DND-41 (cell line): ENCODE data around the gene THSD7A.

Experiments
- ATAC-seq: fragments of 200-7000 bp; cut with Tn5 transposase; 3 replicates; pipeline ENCODE4 v1.9.1; 2021; ENCODE audit warnings: low read depth; ENCODE audit not compliant: insufficient read depth
- DNase-seq: peaks from one replicate; pipeline ENCODE4 v3.0.0-alpha.2; 2020
- H2AFZ ChIP-seq: 2 replicates; pipeline ENCODE4 v1.6.0; 2012; ENCODE audit warnings: low read depth, low read length
- H3K27ac ChIP-seq: 2 replicates; pipeline ENCODE4 v1.5.1; 2012; ENCODE audit warnings: low read length, inconsistent platforms
- H3K27me3 ChIP-seq: fragments of 200-600 bp; sonication (generic); 2 replicates; pipeline ENCODE4 v1.6.0; 2012; ENCODE audit warnings: low read length, mild to moderate bottlenecking, inconsistent platforms; ENCODE audit not compliant: insufficient read depth, poor library complexity
- H3K36me3 ChIP-seq: 2 replicates; pipeline ENCODE4 v1.5.1; 2012; ENCODE audit warnings: low read length, inconsistent platforms; ENCODE audit not compliant: insufficient read depth
- H3K4me1 ChIP-seq: 2 replicates; pipeline ENCODE4 v1.5.1; 2012; ENCODE audit warnings: mild to moderate bottlenecking, low read length; ENCODE audit not compliant: insufficient read depth
- H3K4me2 ChIP-seq: 2 replicates; pipeline ENCODE4 v1.6.0; 2012; ENCODE audit warnings: mild to moderate bottlenecking, moderate library complexity, low read length, inconsistent platforms; ENCODE audit not compliant: insufficient read depth
- H3K4me3 ChIP-seq, 2 experiments: fragments of 200-600 bp in 1 of 2; shearing (Covaris generic) in 1 of 2; 2 replicates each; pipeline ENCODE4 v1.5.1; 2012 to 2016; ENCODE audit warnings: inconsistent platforms in 2 of 2, low read length in 2 of 2, mild to moderate bottlenecking in 2 of 2, low read depth in 1 of 2, moderate library complexity in 1 of 2
- H3K79me2 ChIP-seq: 2 replicates; pipeline ENCODE4 v1.6.0; 2012; ENCODE audit warnings: low read length, inconsistent platforms; ENCODE audit not compliant: insufficient read depth
- H3K9ac ChIP-seq: 2 replicates; pipeline ENCODE4 v1.6.0; 2012; ENCODE audit warnings: low read depth, mild to moderate bottlenecking, inconsistent platforms, low read length, moderate library complexity
- H3K9me3 ChIP-seq: 2 replicates; pipeline ENCODE4 v1.5.1; 2012; ENCODE audit warnings: low read length, moderate library complexity, mild to moderate bottlenecking, inconsistent platforms; ENCODE audit not compliant: insufficient read depth, severe bottlenecking
- H4K20me1 ChIP-seq: 2 replicates; pipeline ENCODE4 v1.6.0; 2012; ENCODE audit warnings: low read length; ENCODE audit not compliant: insufficient read depth
- CTCF ChIP-seq: IDR thresholded peaks from 2 replicates; pipeline ENCODE4 v1.5.1; 2012; ENCODE audit warnings: borderline replicate concordance, low read length, moderate library complexity, mild to moderate bottlenecking; ENCODE audit not compliant: poor library complexity, severe bottlenecking; ENCODE audit errors: extremely low read depth
- EZH2 ChIP-seq: IDR thresholded peaks from 3 replicates; pipeline ENCODE4 v1.6.1; 2012; ENCODE audit warnings: borderline replicate concordance, low read depth, mild to moderate bottlenecking, moderate library complexity, low read length, inconsistent platforms; ENCODE audit not compliant: severe bottlenecking

THSD7A gene

GRCh38 chr7:11831736-11832495 lies at the start of gene THSD7A:
Gene THSD7A, minus strand, starts transcription at chr7:11832198. Its CDS starts 252 bp downstream, at chr7:11831946.
- DNase-seq = no peak
- TF ChIP-seq CTCF (no peak), EZH2 (no peak)
- no peak within 1 kb of the TSS for H3K4me3 ChIP-seq
- ATAC-seq = no peak
- no peak within 1 kb of the TSS for H2AFZ ChIP-seq
- no peak within 1 kb of the TSS for H3K9ac ChIP-seq
- H3K4me2 ChIP-seq = no peak within 1 kb of the TSS
- H3K27ac ChIP-seq = no peak within 1 kb of the TSS
- H3K36me3 ChIP-seq = no peaks in the 10 kb centered on the region
- H4K20me1 ChIP-seq = no peaks in the 10 kb centered on the region
- H3K4me1 ChIP-seq = peaks cover 9% of the 10 kb centered on the region; the same call in 1 of the 2 replicates
- no peaks in the 10 kb centered on the region for H3K9me3 ChIP-seq
- H3K27me3 ChIP-seq = no peaks in the 10 kb centered on the region
- H3K79me2 ChIP-seq = no peaks in the 10 kb centered on the region

- H3K9ac ChIP-seq = no peak overlapping the region
- no peak for TF ChIP-seq CTCF
- no peaks in the 10 kb centered on the region for H3K4me1 ChIP-seq
- no peaks in the 10 kb centered on the region for H3K9me3 ChIP-seq
- H3K36me3 ChIP-seq = no peaks in the 10 kb centered on the region
- ATAC-seq = no peak
- no peak overlapping the region for H3K27ac ChIP-seq
- H3K4me3 ChIP-seq = no peak overlapping the region
- no peak overlapping the region for H2AFZ ChIP-seq
- H3K79me2 ChIP-seq = no peaks in the 10 kb centered on the region
- H3K27me3 ChIP-seq = no peaks in the 10 kb centered on the region
- H3K4me2 ChIP-seq = no peak overlapping the region
- H4K20me1 ChIP-seq = no peaks in the 10 kb centered on the region
- no peak for DNase-seq
Measured at GRCh38 chr7:11881680-11882079, 49.7 kb upstream of the THSD7A start.

GRCh38 chr7:11875635-11876034 lies 43.6 kb upstream of the THSD7A start:
- DNase-seq = no peak
- H4K20me1 ChIP-seq = no peaks in the 10 kb centered on the region
- no peak overlapping the region for H3K9ac ChIP-seq
- no peak overlapping the region for H3K4me3 ChIP-seq
- no peak overlapping the region for H3K27ac ChIP-seq
- H3K4me1 ChIP-seq = no peaks in the 10 kb centered on the region
- TF ChIP-seq CTCF (no peak), EZH2 (no peak)
- no peaks in the 10 kb centered on the region for H3K79me2 ChIP-seq
- no peaks in the 10 kb centered on the region for H3K36me3 ChIP-seq
- H3K27me3 ChIP-seq = no peaks in the 10 kb centered on the region
- H2AFZ ChIP-seq = no peak overlapping the region
- H3K4me2 ChIP-seq = no peak overlapping the region
- no peaks in the 10 kb centered on the region for H3K9me3 ChIP-seq
- ATAC-seq = no peak

- no peaks in the 10 kb centered on the region for H3K36me3 ChIP-seq
Measured at GRCh38 chr7:11865671-11866070, 33.7 kb upstream of the THSD7A start.

More at GRCh38 chr7:11865671-11866070, 33.7 kb upstream of the THSD7A start:
- H3K4me2 ChIP-seq = no peak overlapping the region
- H3K79me2 ChIP-seq = no peaks in the 10 kb centered on the region
- no peak overlapping the region for H3K4me3 ChIP-seq
- no peak overlapping the region for H3K9ac ChIP-seq
- ATAC-seq (no peak), DNase-seq (no peak)
- H2AFZ ChIP-seq = no peak overlapping the region
- TF ChIP-seq CTCF (no peak), EZH2 (no peak)
- no peaks in the 10 kb centered on the region for H3K4me1 ChIP-seq
- H3K27ac ChIP-seq = no peak overlapping the region
- no peaks in the 10 kb centered on the region for H4K20me1 ChIP-seq
- peaks cover 6% of the 10 kb centered on the region for H3K9me3 ChIP-seq
- no peaks in the 10 kb centered on the region for H3K27me3 ChIP-seq
